K562 (cell line): Measurements from ENCODE around the gene DGCR8. TPM values are rescaled to one million over a fixed set of nuclear protein-coding genes. Genes with fewer than 3 reads are reported as not detected.

Experiments
- CXXC5 ChIP-seq: fragments of 250-450 bp; sonication (Bioruptor Pico); IDR thresholded peaks from 2 replicates; pipeline ENCODE4 v1.8.0; 2022; ENCODE audit warnings: inconsistent platforms, mild to moderate bottlenecking, moderate library complexity
- FOS ChIP-seq: IDR thresholded peaks from 3 replicates; pipeline ENCODE4 v1.6.1; 2011; ENCODE audit not compliant: insufficient read length; ENCODE audit errors: extremely low read depth
- GABPB2 ChIP-seq: fragments of 250-450 bp; sonication (Bioruptor Pico); conservative IDR thresholded peaks from 2 replicates; pipeline ENCODE4 v1.5.1; 2021; ENCODE audit warnings: mild to moderate bottlenecking
- NFE2L1 ChIP-seq: fragments of 450-650 bp; IDR thresholded peaks from 2 replicates; pipeline ENCODE4 v1.6.1; 2016; ENCODE audit warnings: missing genetic modification characterization, low read depth, mild to moderate bottlenecking, missing compliant biosample characterization, moderate library complexity, borderline replicate concordance
- PHF8 ChIP-seq: fragments of 200-600 bp; sonication (generic); IDR thresholded peaks from 2 replicates; pipeline ENCODE4 v1.6.1; 2012; ENCODE audit warnings: mixed run types, mild to moderate bottlenecking, inconsistent platforms, low read length, moderate library complexity, borderline replicate concordance
- POU5F1 ChIP-seq: fragments of 150-350 bp; IDR thresholded peaks from 2 replicates; pipeline ENCODE4 v1.6.1; 2014; ENCODE audit warnings: borderline replicate concordance, low read length, low read depth, mild to moderate bottlenecking; ENCODE audit not compliant: partially characterized antibody
- PRDM10 ChIP-seq: fragments of 450-650 bp; IDR thresholded peaks from 2 replicates; pipeline ENCODE4 v1.6.1; 2018; ENCODE audit not compliant: partially characterized antibody
- SMARCA4 ChIP-seq: fragments of 450-650 bp; IDR thresholded peaks from 2 replicates; pipeline ENCODE4 v1.6.1; 2016
- SUPT5H ChIP-seq: fragments of 450-650 bp; IDR thresholded peaks from 2 replicates; pipeline ENCODE4 v1.6.1; 2016
- TSC22D4 ChIP-seq: fragments of 450-650 bp; IDR thresholded peaks from 2 replicates; pipeline ENCODE4 v1.6.1; 2016; ENCODE audit warnings: missing genetic modification characterization, missing biosample characterization, control low read depth
- ZBTB49 ChIP-seq: sonication (generic); formaldehyde crosslinking; IDR thresholded peaks from 2 replicates; pipeline ENCODE4 v1.8.0; 2022; ENCODE audit warnings: missing genetic modification reagents, mild to moderate bottlenecking, borderline replicate concordance
- ZNF398 ChIP-seq: fragments of 250-450 bp; sonication (Bioruptor Pico); IDR thresholded peaks from 2 replicates; pipeline ENCODE4 v1.8.0; 2021; ENCODE audit warnings: moderate library complexity, mild to moderate bottlenecking, inconsistent platforms
- ZNF436 ChIP-seq: fragments of 250-450, 450-650 bp; sonication (Bioruptor Pico); formaldehyde crosslinking; IDR thresholded peaks from 2 replicates; pipeline ENCODE4 v1.7.0; 2020; ENCODE audit warnings: mild to moderate bottlenecking
- ZNF717 ChIP-seq: fragments of 250-450 bp; sonication (Bioruptor Pico); IDR thresholded peaks from 2 replicates; pipeline ENCODE4 v1.5.0; 2021
- polyA plus RNA-seq, 8 experiments: library from polyadenylated mRNA; depleted of rRNA in 4 of 8; stranded (reverse) in 5 of 8; unstranded in 3 of 8; fragments of >200 nt; fragmentation: Nextera tagmentation in 2 of 8; fragmentation: Illumina TruSeq in 1 of 8; extraction: Ambion mirVana in 2 of 8; extraction: Trizol in 1 of 8; gene quantifications; 2 replicates each; pipeline versions ENCODE4 v1.2.1 to v1.2.3, GENCODE V29; 2011 to 2014; ENCODE audit warnings: inconsistent platforms in 1 of 8, missing spikeins in 1 of 8
- total RNA-seq, 7 experiments: library from RNA; depleted of rRNA in 6 of 7; stranded (reverse); fragments of >200 nt in 6 of 7; fragmentation: Illumina TruSeq in 2 of 7; extraction: Trizol in 2 of 7; gene quantifications; 2 replicates each; pipeline versions ENCODE4 v1.2.1 to v1.2.3, GENCODE V29; 2011 to 2021; ENCODE audit warnings: low replicate concordance in 1 of 7

The DGCR8 gene
- total and polyA plus RNA-seq, 9 of the 15 experiments (the other 6 are each of a cell fraction or from before 2014, with no cell fraction given) = 5.9 to 144 (median 80.1) TPM

- TF ChIP-seq POU5F1 (no peak), NFE2L1 (no peak), GABPB2 (CRISPR knock-in tag) (no peak), ZNF436 (CRISPR knock-in tag) (no peak), FOS (no peak), SUPT5H (no peak), PHF8 (no peak; the same call in 1 of the 2 replicates), ZBTB49 (CRISPR knock-in tag) (no peak), TSC22D4 (tag) (no peak), CXXC5 (peak; percentile 21; the same call in 1 of the 2 replicates), ZNF717 (CRISPR knock-in tag) (no peak), PRDM10 (no peak), SMARCA4 (peak; percentile 87), ZNF398 (no peak)
Observed at GRCh38 chr22:20058989-20059770, 20.9 kb upstream of the DGCR8 start (continued).
